ENCODE data around the gene CAPN12. TPM values are rescaled to one million over a fixed set of nuclear protein-coding genes. Genes with fewer than 3 reads are reported as not detected.

CAPN12 gene
- total and polyA plus RNA-seq, 12 donors: 0.39 to 23.1 (median 3.7) TPM; not detected in 1

- WGBS, 4 donors: 38 to 70% (median 55%) methylated on average over 9 to 22 of the region's 22 CpGs
- peak in 2 of 7 donors; percentile 23 to 33 for DNase-seq
- no peaks in the 10 kb centered on the region for H3K27me3 ChIP-seq
- H3K9me3 ChIP-seq (replicated peaks in 1 of 3): no peaks in the 10 kb centered on the region
- intact Hi-C loops (cut with DNase I): loop anchor here in 1 of 2 donors (10.0 kb wide), 1 partner anchor 107 kb away; the partner anchor contains the start of gene HNRNPL
- H3K4me1 ChIP-seq (replicated peaks in 1 of 2): peaks cover 0 to 12% of the 10 kb centered on the region in 2 donors
- H3K27ac ChIP-seq: no peak overlapping the region
- no peaks in the 10 kb centered on the region for H3K36me3 ChIP-seq (replicated peaks in 1 of 2)
- no peak overlapping the region for H3K4me3 ChIP-seq
- no peak for TF ChIP-seq CTCF (IDR thresholded peaks at IDR 0.05)
These were observed 6.9 kb downstream of the CAPN12 start for GRCh38 chr19:38737281-38737865.

- 5 to 15% (median 11%) methylated on average over 15 to 36 of the region's 36 CpGs for WGBS, 4 donors
- Histone ChIP-seq H3K36me3 (replicated peaks in 1 of 2) (no peaks in the 10 kb centered on the region), H3K4me3 (peak overlapping the region in 1 of 4 donors; percentile 45), H3K27ac (peak overlapping the region in 3 of 5 donors; percentile 32 to 85 (median 54)), H3K4me1 (replicated peaks in 1 of 2) (peaks cover 2 to 16% of the 10 kb centered on the region in 2 donors), H3K9me3 (replicated peaks in 1 of 3) (no peaks in the 10 kb centered on the region), H3K27me3 (no peaks in the 10 kb centered on the region)
- TF ChIP-seq POLR2A (IDR thresholded peaks at IDR 0.05) (no peak), CTCF (IDR thresholded peaks at IDR 0.05) (no peak)
- DNase-seq: peak; percentile 46 to 78 (median 57)
- intact Hi-C loops (cut with DNase I): loop anchor here in 1 of 2 donors (10.0 kb wide), 1 partner anchor 108 kb away; the partner anchor contains the start of gene HNRNPL
These were observed 7.6 kb downstream of the CAPN12 start for GRCh38 chr19:38736413-38737280.

- intact Hi-C loops (cut with DNase I): loop anchor here in 1 of 2 donors (10.0 kb wide), 1 partner anchor 109 kb away; the partner anchor contains the start of gene HNRNPL
- H3K4me1 ChIP-seq (replicated peaks in 1 of 2): peaks cover 7 to 20% of the 10 kb centered on the region in 2 donors
- DNase-seq: peak; percentile 61 to 78 (median 71)
- H3K27ac ChIP-seq: peak overlapping the region in 3 of 5 donors; percentile 32 to 85 (median 54)
- 1 to 2% methylated on average over 30 to 41 of the region's 42 CpGs; no CpG with 5 or more reads in 2 of the 4 donors for WGBS, 4 donors
- peaks cover 0 to 6% of the 10 kb centered on the region in 2 donors for H3K36me3 ChIP-seq (replicated peaks in 1 of 2)
- peak overlapping the region in 1 of 4 donors; percentile 45 for H3K4me3 ChIP-seq
- no peaks in the 10 kb centered on the region for H3K27me3 ChIP-seq
- peak in 1 of 2 donors; percentile 14 for TF ChIP-seq POLR2A (IDR thresholded peaks at IDR 0.05)
- TF ChIP-seq CTCF (IDR thresholded peaks at IDR 0.05): no peak
- no peaks in the 10 kb centered on the region for H3K9me3 ChIP-seq (replicated peaks in 1 of 3)
These were observed 8.2 kb downstream of the CAPN12 start for GRCh38 chr19:38736036-38736412.

- DNase-seq: peak in 5 of 7 donors; percentile 36 to 61 (median 51)
- WGBS, 4 donors: 20 to 45% (median 21%) methylated on average over 3 to 18 of the region's 18 CpGs
These were observed 9.0 kb downstream of the CAPN12 start for GRCh38 chr19:38735257-38735686.

More at GRCh38 chr19:38735257-38735686, 9.0 kb downstream of the CAPN12 start:
- Histone ChIP-seq H3K36me3 (replicated peaks in 1 of 2) (peaks cover 0 to 13% of the 10 kb centered on the region in 2 donors), H3K9me3 (replicated peaks in 1 of 3) (no peaks in the 10 kb centered on the region), H3K27me3 (no peaks in the 10 kb centered on the region), H3K27ac (peak overlapping the region in 4 of 5 donors; percentile 55 to 77 (median 70)), H3K4me1 (replicated peaks in 1 of 2) (peaks cover 7 to 20% of the 10 kb centered on the region in 2 donors), H3K4me3 (no peak overlapping the region)
- TF ChIP-seq CTCF (IDR thresholded peaks at IDR 0.05) (no peak), POLR2A (IDR thresholded peaks at IDR 0.05) (no peak)
- intact Hi-C loops (cut with DNase I): loop anchor here in 1 of 2 donors (10.0 kb wide), 1 partner anchor 110 kb away; the partner anchor contains the start of gene HNRNPL
